GM23338 (cell line): ENCODE data around the gene ATF4. TPM values are rescaled to one million over a fixed set of nuclear protein-coding genes. Genes with fewer than 3 reads are reported as not detected.

Source experiments
- ATAC-seq: fragments of 200-7000 bp; cut with Tn5 transposase; 3 replicates; pipeline ENCODE4 v1.9.1; 2020
- DNase-seq: peaks from one replicate; pipeline ENCODE4 v3.0.0-alpha.2; 2015; ENCODE audit warnings: low spot score
- H2AFZ ChIP-seq: fragments of 200-600 bp; sonication (generic); 2 replicates; pipeline ENCODE4 v1.8.0; 2016; ENCODE audit warnings: antibody characterized with exemption, mild to moderate bottlenecking, moderate library complexity
- H3F3A ChIP-seq: fragments of 200-600 bp; sonication (generic); replicated peaks from 2 replicates; pipeline ENCODE4 v1.8.0; 2017; ENCODE audit warnings: antibody characterized with exemption, mixed run types, low read depth
- H3K27ac ChIP-seq: fragments of 200-600 bp; sonication (generic); 2 replicates; pipeline ENCODE4 v1.6.1; 2016; ENCODE audit warnings: low read depth
- H3K27me3 ChIP-seq: fragments of 200-600 bp; sonication (generic); 2 replicates; pipeline ENCODE4 v1.8.0; 2016; ENCODE audit warnings: mild to moderate bottlenecking, mixed run types, moderate library complexity; ENCODE audit not compliant: insufficient read depth
- H3K36me3 ChIP-seq: fragments of 200-600 bp; sonication (generic); 2 replicates; pipeline ENCODE4 v1.8.0; 2016; ENCODE audit warnings: mild to moderate bottlenecking; ENCODE audit not compliant: insufficient read depth
- H3K4me1 ChIP-seq: fragments of 200-600 bp; sonication (generic); 2 replicates; pipeline ENCODE4 v1.8.0; 2016; ENCODE audit warnings: mild to moderate bottlenecking, moderate library complexity; ENCODE audit not compliant: insufficient read depth
- H3K4me2 ChIP-seq: fragments of 200-600 bp; sonication (generic); 2 replicates; pipeline ENCODE4 v1.7.1; 2017; ENCODE audit warnings: mixed run types
- H3K4me3 ChIP-seq: fragments of 200-600 bp; sonication (generic); 2 replicates; pipeline ENCODE4 v1.6.1; 2016; ENCODE audit warnings: mixed run types
- H3K79me2 ChIP-seq: fragments of 200-600 bp; sonication (generic); replicated peaks from 2 replicates; pipeline ENCODE4 v1.8.0; 2017; ENCODE audit warnings: mild to moderate bottlenecking; ENCODE audit not compliant: insufficient read depth
- H3K9me2 ChIP-seq: fragments of 200-600 bp; sonication (generic); 2 replicates; pipeline ENCODE4 v1.8.0; 2017; ENCODE audit not compliant: insufficient read depth
- H4K20me1 ChIP-seq: fragments of 200-600 bp; sonication (generic); replicated peaks from 2 replicates; pipeline ENCODE4 v1.8.0; 2017; ENCODE audit warnings: mild to moderate bottlenecking; ENCODE audit not compliant: insufficient read depth
- H3K27ac Mint-ChIP-seq: 2 replicates; pipeline ENCODE4 v1.8.0; 2020; ENCODE audit warnings: inconsistent platforms, mild to moderate bottlenecking, moderate library complexity, mixed read lengths
- H3K27me3 Mint-ChIP-seq: 3 replicates; pipeline ENCODE4 v1.8.0; 2022; ENCODE audit warnings: low read depth, mild to moderate bottlenecking, moderate library complexity, mixed read lengths, inconsistent platforms; ENCODE audit not compliant: insufficient read depth, poor library complexity
- H3K36me3 Mint-ChIP-seq: 3 replicates; pipeline ENCODE4 v1.8.0; 2021; ENCODE audit warnings: low read depth, mild to moderate bottlenecking, inconsistent platforms, moderate library complexity, mixed read lengths
- H3K4me1 Mint-ChIP-seq: 3 replicates; pipeline ENCODE4 v1.8.0; 2020; ENCODE audit warnings: mild to moderate bottlenecking, inconsistent platforms, mixed read lengths
- H3K4me3 Mint-ChIP-seq: 3 replicates; pipeline ENCODE4 v1.8.0; 2021; ENCODE audit warnings: moderate library complexity, mild to moderate bottlenecking, inconsistent platforms, mixed read lengths
- H3K9me3 Mint-ChIP-seq: 3 replicates; pipeline ENCODE4 v1.8.0; 2020; ENCODE audit warnings: moderate library complexity, mild to moderate bottlenecking, inconsistent platforms, mixed read lengths
- CREB1 ChIP-seq: fragments of 250-450 bp; sonication (Bioruptor Pico); IDR thresholded peaks from 2 replicates; pipeline ENCODE4 v1.5.0; 2020; ENCODE audit warnings: low read depth, mild to moderate bottlenecking, moderate library complexity
- EZH2 ChIP-seq: fragments of 200-600 bp; sonication (generic); IDR thresholded peaks from one replicate; pipeline ENCODE4 v1.8.0; 2017; ENCODE audit warnings: antibody characterized with exemption, mild to moderate bottlenecking, low read depth; ENCODE audit not compliant: unreplicated experiment
- EZH2phosphoT487 ChIP-seq: fragments of 200-600 bp; sonication (generic); IDR thresholded peaks from one replicate; pipeline ENCODE4 v1.8.1; 2018; ENCODE audit warnings: antibody characterized with exemption; ENCODE audit not compliant: unreplicated experiment
- JUNB ChIP-seq: IDR thresholded peaks from one replicate; pipeline ENCODE4 v1.6.1; 2016; ENCODE audit warnings: antibody characterized with exemption; ENCODE audit not compliant: unreplicated experiment
- NANOG ChIP-seq: IDR thresholded peaks from 2 replicates; pipeline ENCODE4 v1.6.1; 2016; ENCODE audit warnings: antibody characterized with exemption, borderline replicate concordance
- POLR2AphosphoS5 ChIP-seq: IDR thresholded peaks from 2 replicates; pipeline ENCODE4 v1.6.1; 2016; ENCODE audit warnings: antibody characterized with exemption, low read depth
- STAT1 ChIP-seq: IDR thresholded peaks from one replicate; pipeline ENCODE4 v1.6.1; 2016; ENCODE audit warnings: antibody characterized with exemption; ENCODE audit not compliant: unreplicated experiment
- ZNF114 ChIP-seq: fragments of 250-450 bp; sonication (Bioruptor Pico); IDR thresholded peaks from 2 replicates; pipeline ENCODE4 v1.5.0; 2020; ENCODE audit warnings: mild to moderate bottlenecking, moderate library complexity
- ZNF331 ChIP-seq: fragments of 250-450 bp; sonication (Bioruptor Pico); IDR thresholded peaks from 2 replicates; pipeline ENCODE4 v1.5.0; 2020; ENCODE audit warnings: low read depth, mild to moderate bottlenecking, moderate library complexity
- polyA plus RNA-seq: library from polyadenylated mRNA; unstranded; fragments of >200 nt; fragmentation: Nextera tagmentation; extraction: Ambion mirVana; gene quantifications from 2 replicates; pipeline ENCODE4 v1.2.1, GENCODE V29; 2016
- total RNA-seq: library from RNA; depleted of rRNA; stranded (reverse); fragments of >200 nt; shearing (Covaris generic); gene quantifications from 2 replicates; pipeline ENCODE4 v1.2.3, GENCODE V29; 2014
- TF ChIP-seq, protein P1 (sequence below): IDR thresholded peaks from one replicate; pipeline ENCODE4 v1.6.1; 2018; ENCODE audit warnings: antibody characterized with exemption; ENCODE audit not compliant: unreplicated experiment
- TF ChIP-seq, protein P2 (sequence below), 2 experiments: fragments of 200-600 bp in 1 of 2; sonication (generic) in 1 of 2; conservative IDR thresholded peaks; 2 replicates each; pipeline versions ENCODE4 v1.5.1 to v1.6.1; 2016 to 2017; ENCODE audit warnings: antibody characterized with exemption in 2 of 2, low read depth in 2 of 2, mild to moderate bottlenecking in 2 of 2, moderate library complexity in 1 of 2
- TF ChIP-seq, protein P3 (sequence below): IDR thresholded peaks from 2 replicates; pipeline ENCODE4 v1.6.1; 2016; ENCODE audit warnings: antibody characterized with exemption
- TF ChIP-seq, protein P4 (sequence below): fragments of 250-450 bp; sonication (Bioruptor Pico); IDR thresholded peaks from 2 replicates; pipeline ENCODE4 v1.5.0; 2020; ENCODE audit warnings: mild to moderate bottlenecking, moderate library complexity

ATF4 gene
- total and polyA plus RNA-seq, 2 experiments from 2014 or later: 446 to 553 TPM

DNA sequence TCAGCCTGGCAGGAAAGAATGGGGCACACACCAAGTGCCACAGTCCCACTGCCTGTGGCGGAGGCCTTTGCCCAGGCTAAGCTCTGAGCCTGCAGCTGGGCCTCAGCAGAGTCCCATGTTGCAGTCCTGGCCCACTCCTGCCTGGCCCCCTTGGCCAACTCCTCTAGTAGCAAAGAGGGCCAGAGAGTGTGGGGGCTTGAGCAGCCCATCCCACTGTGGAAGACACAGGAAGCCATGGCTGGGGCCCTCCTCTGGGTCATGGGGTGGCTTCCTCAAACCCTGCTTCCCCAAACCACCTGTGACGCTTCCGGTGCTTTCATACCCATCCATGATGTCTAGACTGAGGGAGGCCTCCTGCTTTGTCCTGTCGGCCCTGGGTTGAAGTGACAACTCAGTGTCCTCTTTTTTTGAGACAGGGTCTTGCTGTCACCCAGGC is 6.4 kb downstream of the ATF4 start (continued):
- TF ChIP-seq ZNF114: no peak

DNA sequence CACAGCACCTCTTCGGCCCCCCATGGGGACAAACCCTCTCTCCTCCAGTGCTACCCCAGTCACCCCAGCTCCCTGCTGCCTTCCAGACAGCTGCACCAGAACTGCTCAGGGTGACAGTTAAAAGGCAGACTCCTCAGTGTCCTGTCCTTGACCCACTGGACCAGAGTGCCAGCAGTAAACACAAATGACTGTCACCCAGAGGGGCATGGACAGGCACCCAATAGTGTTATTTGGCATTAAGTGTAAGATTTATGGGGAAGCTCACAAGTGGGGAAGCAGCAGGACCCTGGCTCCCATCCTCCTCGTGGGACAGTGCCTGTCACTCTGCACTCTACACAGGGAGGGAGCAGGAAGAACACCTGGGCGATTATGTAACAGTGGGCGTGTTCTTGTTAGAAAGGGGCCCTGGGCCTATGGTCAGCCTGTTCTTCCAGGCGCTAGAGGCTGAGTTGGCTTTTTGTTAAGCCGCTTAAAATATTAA is 7.2 kb downstream of the ATF4 start:
- Histone ChIP-seq H3K4me1 (peaks cover 38% of the 10 kb centered on the region), H4K20me1 (peaks cover 41% of the 10 kb centered on the region), H3K4me3 (no peak overlapping the region), H3K36me3 (peaks cover 16% of the 10 kb centered on the region), H3K9me2 (no peaks in the 10 kb centered on the region), H3K27me3 (no peaks in the 10 kb centered on the region), H2AFZ (no peak overlapping the region), H3K79me2 (peaks cover 26% of the 10 kb centered on the region), H3K27ac (0 out of 2 replicates have a peak overlapping the region, but pooled peaks have one; percentile 14), H3K4me2 (no peak overlapping the region; the same call in 1 of the 2 replicates), H3F3A (peaks cover 59% of the 10 kb centered on the region)
- Mint-ChIP-seq H3K27me3 (peaks cover 41% of the 10 kb centered on the region), H3K4me1 (peaks cover 57% of the 10 kb centered on the region), H3K36me3 (peaks cover 68% of the 10 kb centered on the region), H3K4me3 (no peak overlapping the region), H3K9me3 (peaks cover 2% of the 10 kb centered on the region; the same call in 2 of the 3 replicates), H3K27ac (no peak overlapping the region)
- no peak for ATAC-seq
- TF ChIP-seq EZH2: no peak
- no peak for TF ChIP-seq STAT1
- TF ChIP-seq, protein P1, sequence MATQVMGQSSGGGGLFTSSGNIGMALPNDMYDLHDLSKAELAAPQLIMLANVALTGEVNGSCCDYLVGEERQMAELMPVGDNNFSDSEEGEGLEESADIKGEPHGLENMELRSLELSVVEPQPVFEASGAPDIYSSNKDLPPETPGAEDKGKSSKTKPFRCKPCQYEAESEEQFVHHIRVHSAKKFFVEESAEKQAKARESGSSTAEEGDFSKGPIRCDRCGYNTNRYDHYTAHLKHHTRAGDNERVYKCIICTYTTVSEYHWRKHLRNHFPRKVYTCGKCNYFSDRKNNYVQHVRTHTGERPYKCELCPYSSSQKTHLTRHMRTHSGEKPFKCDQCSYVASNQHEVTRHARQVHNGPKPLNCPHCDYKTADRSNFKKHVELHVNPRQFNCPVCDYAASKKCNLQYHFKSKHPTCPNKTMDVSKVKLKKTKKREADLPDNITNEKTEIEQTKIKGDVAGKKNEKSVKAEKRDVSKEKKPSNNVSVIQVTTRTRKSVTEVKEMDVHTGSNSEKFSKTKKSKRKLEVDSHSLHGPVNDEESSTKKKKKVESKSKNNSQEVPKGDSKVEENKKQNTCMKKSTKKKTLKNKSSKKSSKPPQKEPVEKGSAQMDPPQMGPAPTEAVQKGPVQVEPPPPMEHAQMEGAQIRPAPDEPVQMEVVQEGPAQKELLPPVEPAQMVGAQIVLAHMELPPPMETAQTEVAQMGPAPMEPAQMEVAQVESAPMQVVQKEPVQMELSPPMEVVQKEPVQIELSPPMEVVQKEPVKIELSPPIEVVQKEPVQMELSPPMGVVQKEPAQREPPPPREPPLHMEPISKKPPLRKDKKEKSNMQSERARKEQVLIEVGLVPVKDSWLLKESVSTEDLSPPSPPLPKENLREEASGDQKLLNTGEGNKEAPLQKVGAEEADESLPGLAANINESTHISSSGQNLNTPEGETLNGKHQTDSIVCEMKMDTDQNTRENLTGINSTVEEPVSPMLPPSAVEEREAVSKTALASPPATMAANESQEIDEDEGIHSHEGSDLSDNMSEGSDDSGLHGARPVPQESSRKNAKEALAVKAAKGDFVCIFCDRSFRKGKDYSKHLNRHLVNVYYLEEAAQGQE: no peak
- TF ChIP-seq, protein P2, sequence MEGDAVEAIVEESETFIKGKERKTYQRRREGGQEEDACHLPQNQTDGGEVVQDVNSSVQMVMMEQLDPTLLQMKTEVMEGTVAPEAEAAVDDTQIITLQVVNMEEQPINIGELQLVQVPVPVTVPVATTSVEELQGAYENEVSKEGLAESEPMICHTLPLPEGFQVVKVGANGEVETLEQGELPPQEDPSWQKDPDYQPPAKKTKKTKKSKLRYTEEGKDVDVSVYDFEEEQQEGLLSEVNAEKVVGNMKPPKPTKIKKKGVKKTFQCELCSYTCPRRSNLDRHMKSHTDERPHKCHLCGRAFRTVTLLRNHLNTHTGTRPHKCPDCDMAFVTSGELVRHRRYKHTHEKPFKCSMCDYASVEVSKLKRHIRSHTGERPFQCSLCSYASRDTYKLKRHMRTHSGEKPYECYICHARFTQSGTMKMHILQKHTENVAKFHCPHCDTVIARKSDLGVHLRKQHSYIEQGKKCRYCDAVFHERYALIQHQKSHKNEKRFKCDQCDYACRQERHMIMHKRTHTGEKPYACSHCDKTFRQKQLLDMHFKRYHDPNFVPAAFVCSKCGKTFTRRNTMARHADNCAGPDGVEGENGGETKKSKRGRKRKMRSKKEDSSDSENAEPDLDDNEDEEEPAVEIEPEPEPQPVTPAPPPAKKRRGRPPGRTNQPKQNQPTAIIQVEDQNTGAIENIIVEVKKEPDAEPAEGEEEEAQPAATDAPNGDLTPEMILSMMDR (conservative IDR thresholded peaks at IDR 0.05; ENCODE audit: low read depth in 2 of 2): no peak
- TF ChIP-seq ZNF114: no peak
- TF ChIP-seq CREB1 (CRISPR knock-in tag): no peak
- TF ChIP-seq, protein P3, sequence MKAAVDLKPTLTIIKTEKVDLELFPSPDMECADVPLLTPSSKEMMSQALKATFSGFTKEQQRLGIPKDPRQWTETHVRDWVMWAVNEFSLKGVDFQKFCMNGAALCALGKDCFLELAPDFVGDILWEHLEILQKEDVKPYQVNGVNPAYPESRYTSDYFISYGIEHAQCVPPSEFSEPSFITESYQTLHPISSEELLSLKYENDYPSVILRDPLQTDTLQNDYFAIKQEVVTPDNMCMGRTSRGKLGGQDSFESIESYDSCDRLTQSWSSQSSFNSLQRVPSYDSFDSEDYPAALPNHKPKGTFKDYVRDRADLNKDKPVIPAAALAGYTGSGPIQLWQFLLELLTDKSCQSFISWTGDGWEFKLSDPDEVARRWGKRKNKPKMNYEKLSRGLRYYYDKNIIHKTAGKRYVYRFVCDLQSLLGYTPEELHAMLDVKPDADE: no peak
- TF ChIP-seq POLR2AphosphoS5: no peak
- TF ChIP-seq JUNB: no peak
- TF ChIP-seq, protein P4, sequence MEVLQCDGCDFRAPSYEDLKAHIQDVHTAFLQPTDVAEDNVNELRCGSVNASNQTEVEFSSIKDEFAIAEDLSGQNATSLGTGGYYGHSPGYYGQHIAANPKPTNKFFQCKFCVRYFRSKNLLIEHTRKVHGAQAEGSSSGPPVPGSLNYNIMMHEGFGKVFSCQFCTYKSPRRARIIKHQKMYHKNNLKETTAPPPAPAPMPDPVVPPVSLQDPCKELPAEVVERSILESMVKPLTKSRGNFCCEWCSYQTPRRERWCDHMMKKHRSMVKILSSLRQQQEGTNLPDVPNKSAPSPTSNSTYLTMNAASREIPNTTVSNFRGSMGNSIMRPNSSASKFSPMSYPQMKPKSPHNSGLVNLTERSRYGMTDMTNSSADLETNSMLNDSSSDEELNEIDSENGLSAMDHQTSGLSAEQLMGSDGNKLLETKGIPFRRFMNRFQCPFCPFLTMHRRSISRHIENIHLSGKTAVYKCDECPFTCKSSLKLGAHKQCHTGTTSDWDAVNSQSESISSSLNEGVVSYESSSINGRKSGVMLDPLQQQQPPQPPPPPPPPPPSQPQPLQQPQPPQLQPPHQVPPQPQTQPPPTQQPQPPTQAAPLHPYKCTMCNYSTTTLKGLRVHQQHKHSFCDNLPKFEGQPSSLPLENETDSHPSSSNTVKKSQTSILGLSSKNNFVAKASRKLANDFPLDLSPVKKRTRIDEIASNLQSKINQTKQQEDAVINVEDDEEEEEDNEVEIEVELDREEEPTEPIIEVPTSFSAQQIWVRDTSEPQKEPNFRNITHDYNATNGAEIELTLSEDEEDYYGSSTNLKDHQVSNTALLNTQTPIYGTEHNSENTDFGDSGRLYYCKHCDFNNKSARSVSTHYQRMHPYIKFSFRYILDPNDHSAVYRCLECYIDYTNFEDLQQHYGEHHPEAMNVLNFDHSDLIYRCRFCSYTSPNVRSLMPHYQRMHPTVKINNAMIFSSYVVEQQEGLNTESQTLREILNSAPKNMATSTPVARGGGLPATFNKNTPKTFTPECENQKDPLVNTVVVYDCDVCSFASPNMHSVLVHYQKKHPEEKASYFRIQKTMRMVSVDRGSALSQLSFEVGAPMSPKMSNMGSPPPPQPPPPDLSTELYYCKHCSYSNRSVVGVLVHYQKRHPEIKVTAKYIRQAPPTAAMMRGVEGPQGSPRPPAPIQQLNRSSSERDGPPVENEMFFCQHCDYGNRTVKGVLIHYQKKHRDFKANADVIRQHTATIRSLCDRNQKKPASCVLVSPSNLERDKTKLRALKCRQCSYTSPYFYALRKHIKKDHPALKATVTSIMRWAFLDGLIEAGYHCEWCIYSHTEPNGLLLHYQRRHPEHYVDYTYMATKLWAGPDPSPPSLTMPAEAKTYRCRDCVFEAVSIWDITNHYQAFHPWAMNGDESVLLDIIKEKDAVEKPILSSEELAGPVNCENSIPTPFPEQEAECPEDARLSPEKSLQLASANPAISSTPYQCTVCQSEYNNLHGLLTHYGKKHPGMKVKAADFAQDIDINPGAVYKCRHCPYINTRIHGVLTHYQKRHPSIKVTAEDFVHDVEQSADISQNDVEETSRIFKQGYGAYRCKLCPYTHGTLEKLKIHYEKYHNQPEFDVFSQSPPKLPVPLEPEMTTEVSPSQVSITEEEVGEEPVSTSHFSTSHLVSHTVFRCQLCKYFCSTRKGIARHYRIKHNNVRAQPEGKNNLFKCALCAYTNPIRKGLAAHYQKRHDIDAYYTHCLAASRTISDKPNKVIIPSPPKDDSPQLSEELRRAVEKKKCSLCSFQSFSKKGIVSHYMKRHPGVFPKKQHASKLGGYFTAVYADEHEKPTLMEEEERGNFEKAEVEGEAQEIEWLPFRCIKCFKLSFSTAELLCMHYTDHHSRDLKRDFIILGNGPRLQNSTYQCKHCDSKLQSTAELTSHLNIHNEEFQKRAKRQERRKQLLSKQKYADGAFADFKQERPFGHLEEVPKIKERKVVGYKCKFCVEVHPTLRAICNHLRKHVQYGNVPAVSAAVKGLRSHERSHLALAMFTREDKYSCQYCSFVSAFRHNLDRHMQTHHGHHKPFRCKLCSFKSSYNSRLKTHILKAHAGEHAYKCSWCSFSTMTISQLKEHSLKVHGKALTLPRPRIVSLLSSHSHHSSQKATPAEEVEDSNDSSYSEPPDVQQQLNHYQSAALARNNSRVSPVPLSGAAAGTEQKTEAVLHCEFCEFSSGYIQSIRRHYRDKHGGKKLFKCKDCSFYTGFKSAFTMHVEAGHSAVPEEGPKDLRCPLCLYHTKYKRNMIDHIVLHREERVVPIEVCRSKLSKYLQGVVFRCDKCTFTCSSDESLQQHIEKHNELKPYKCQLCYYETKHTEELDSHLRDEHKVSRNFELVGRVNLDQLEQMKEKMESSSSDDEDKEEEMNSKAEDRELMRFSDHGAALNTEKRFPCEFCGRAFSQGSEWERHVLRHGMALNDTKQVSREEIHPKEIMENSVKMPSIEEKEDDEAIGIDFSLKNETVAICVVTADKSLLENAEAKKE: no peak
- TF ChIP-seq NANOG: no peak
- TF ChIP-seq ZNF331 (CRISPR knock-in tag): no peak
- TF ChIP-seq EZH2phosphoT487: no peak
- peak; percentile 51 for DNase-seq
